HG03097 (cell line): ENCODE measurements around the gene WDR90.
"Not testable (repeated sequence)": the region's sequence is repeated elsewhere in the genome, so short reads cannot be mapped to it uniquely, and the experiment has no call there.

ENCODE experiments used
- ATAC-seq: cut with Tn5 transposase; IDR thresholded peaks from one replicate; pipeline ENCODE4 v1.9.1; 2021; ENCODE audit not compliant: unreplicated experiment, low FRiP score

Gene WDR90

DNA sequence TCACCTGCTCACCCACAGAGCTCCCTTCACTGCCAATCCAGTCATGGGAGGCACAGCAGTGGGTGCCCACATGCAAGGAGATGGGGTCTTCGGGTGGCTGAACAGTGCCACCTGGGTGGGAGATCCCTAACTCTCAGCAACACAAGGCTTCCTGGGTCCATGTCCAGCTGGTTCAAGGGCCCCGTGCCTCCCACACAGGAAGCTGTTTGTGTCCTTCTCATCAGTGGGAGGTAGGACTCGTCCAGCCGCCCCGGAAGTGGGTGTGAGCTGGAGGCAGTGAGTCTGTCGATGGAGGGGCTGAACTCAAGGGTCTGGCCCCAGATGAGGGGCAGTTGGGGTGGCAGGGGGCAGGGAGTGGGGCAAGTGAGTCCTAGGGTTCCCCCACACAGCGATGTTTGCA, 54.9 kb downstream of the WDR90 start:
- ATAC-seq: no peak

DNA sequence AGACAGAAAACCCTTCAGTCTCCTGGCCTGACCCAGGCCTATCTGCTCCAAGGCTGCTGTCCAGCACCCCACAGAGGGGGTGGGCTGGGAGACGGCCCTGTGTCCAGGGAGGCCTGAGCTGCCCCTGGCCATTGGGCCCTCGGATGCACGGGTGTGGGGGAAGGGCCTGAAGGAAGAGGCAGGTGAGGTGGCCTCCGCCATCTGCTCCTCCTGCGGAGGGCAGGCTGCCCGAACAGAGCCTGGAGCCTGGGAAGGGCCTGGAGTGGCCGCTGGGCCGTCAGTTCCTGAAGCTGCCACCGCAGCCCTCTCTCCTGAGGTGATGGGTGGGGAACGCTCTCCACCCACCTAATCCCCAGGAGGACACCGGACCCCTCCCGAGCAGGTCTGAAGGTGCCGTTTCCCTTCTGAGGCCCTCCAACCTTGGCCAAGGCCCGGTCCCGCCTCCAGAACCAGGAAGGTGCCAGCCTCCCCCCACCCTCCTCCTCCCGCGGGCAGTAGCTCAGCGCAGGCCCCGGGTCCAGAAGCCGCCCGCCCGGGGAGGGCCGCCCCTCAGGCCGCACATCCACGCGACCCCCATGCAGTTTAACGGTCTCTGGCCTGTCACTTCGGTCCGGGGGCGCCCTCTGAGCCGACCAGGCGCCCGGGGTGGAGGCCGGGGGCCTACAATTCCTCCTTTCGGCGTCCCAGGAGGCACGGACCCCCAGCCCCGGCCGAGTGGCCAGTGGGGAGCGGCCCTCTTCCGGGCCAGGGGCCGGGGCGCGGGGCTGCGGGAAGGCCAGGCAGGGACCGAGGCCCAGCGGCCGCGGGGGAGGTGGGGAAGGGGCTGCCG, 55.6 kb downstream of the WDR90 start:
- ATAC-seq: no peak

DNA sequence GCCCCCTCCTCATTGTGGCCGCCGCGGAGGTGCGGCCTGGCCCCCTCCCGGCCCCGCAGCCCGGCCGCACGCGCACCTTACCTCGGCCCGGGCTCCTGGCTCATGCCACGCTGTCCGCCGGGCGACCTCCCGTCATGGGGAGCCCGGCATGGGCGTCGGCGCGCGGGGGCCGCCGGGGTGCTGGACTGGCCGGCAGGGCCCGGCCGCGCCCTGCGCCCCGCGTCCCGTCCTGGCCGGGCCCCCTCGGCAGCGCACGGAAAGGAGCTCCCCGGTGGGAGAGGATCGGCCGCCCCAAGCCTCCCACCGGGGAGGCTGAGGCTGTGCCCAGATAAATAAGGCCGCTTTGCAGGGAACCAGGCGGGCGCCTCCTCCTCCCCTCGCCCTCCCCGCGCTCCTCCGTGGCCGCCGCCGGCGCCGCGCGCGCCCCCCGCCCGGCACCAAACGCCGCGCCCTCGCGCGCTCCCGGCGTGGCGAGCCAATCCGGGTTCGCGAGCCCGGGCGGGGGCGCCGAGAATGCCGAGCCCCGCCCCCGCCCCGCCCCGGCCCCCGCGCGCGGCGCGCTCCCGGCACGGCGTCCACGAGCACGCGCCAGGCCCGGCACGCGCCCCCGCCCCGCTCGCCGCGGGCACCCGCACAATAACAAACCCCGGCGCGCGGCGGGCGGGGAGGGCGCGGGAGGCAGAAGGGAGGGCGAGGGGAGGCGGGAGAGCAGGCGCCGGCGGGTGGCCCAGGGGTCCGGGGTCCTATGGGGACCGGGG, 56.4 kb downstream of the WDR90 start, which contains the start of gene FBXL16:
Gene FBXL16 (minus strand): TSS at position 371 of the 758 bp plus-strand sequence. CDS start 8,396 bp downstream, outside the sequence.
- ATAC-seq: no peak

DNA sequence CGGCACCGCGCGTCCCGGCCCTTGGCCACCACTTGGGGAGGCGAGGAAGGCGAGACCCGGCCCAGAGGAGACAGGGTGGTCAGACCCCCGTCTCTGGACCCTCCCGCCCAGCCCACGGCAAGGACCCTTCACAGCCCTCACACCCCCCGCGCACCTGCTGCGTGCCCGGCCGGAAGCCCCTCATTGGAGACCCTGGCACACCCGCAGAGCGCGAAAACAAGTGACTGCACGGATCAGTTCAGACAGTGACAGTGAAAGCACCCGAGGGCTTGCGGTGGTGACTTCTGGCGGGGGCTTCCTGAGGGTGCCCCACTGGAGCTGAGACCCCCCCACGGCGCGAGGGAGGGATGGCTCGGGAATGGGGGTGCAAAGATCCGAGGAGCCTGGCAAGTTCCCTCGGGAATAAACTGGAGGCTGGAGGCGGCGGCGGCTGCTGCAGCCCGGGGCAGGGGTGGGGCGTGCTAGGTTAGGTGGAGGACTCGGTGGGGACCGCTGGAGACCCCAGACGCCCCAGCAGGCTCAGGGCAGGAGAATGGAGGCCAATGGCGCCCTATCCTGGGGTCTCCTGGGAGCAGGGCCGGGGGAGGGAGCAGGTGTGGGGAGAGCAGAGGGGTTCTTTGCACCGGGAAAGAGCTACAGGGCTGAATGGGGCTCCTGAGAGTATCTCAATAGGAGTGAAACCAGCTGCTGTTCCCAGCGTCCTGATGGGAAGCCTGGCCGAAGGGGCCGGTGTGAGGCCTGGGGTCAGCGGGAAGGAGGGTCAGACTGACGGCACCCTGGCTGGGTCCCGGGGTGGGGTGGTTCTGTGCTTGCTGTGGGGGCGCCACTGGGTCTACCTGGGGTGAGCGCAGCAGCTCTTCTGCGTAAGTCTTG, 57.3 kb downstream of the WDR90 start:
- no peak for ATAC-seq

DNA sequence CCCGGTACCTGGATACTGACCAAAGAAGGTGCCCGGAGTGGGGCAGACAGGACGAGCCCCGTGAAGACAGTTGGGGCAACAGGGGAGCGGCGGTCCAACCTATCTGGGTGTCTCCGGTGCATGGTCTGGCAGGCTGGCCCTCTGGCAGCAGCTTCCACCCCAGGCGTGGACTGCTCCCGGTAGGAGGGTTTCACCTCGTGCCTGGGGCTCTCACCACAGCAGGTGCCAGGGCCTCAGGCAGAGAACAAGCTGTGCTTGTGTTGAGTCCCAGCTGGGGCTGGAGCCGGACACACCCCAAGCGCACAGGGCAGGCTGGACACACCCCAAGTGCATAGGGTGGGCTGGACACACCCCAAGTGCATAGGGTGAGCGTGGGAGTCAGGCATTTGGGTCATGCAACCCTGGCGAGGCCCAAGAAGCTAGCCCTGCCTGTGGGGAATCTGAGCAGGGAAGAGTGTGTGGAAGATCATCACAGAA, 57.9 kb downstream of the WDR90 start:
- no peak for ATAC-seq

DNA sequence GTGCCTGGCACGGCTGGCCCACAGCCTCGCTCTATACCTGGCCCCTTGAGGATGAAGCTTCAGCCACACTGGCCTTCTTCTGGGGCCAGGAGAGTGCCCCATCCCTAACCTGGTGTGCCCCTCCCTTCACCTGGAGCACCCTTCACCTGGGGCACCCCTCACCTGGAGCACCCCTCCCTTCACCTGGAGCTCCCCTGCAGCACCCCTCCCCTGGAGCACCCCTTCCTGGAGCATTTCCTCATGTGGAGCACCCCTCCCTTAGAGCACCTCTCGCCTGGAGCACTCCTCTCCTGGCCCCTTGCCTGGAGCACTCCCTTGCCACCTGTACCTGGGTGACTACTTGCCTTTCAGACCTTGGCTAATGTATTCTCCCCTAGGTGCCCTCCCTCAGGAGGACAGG, 58.9 kb downstream of the WDR90 start:
- ATAC-seq: no peak

DNA sequence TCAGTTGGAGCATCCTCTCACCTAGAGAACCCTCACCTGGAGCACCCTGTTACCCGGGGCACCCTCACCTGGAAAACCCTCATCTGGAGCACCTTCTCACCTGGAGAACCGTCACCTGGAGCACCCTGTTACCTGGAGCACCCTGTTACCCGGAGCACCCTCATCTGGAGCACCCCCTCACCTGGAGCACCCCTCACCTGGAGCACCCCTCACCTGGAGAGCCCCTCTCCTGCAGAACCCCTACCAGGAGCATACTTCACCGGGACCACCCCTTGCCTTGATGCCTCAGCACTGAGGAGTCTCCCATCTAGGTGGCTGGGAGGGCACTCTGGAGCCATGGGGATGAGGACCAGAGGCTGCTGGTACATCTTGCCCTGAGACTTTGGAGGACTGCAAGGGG, 59.8 kb downstream of the WDR90 start:
- no peak for ATAC-seq

DNA sequence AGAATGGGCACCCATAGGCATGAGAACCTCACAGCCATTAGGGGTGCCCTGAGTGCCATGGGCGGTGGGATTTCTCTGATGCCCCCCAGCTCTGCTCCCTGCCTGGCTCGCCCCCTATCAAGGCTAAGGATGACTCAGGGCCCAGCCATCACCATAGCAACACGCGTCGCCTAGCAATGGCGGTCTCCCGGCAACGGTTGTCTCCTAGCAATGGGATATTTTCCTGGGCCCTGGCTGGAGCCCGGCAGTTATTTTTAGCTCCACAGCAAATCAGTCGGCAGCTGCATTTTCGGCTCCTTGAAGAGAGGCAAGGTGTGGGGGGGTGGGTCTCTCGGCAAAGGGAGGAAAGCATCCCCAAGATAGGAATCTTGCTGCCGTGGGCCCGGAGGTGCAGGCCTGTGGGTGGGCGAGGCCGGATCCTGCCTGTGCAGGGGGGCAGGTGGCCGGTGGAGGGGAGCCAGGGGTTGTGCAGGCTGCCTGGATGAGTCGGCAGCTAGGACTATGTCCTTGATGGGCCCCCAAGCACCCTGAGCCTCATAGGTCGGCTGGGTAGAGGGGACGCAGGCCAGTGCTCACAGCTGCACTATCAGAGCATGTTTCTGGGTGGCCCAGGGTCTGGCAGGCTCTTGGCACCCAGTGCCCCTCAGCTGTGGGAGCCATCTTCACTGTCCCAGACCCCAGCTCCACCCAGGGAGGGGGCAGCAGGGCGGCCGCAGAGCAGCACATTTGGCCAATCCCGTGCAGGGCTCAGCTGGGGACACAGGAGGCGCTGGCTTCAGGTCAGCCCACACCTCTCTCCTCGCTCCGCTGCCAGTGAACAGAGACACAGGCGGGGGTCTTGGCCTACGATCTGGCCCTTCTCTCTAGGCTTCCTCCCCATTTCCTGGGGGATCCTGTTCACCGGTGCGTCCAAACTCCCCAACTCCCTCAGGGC, 60.7 kb downstream of the WDR90 start:
- no peak for ATAC-seq

DNA sequence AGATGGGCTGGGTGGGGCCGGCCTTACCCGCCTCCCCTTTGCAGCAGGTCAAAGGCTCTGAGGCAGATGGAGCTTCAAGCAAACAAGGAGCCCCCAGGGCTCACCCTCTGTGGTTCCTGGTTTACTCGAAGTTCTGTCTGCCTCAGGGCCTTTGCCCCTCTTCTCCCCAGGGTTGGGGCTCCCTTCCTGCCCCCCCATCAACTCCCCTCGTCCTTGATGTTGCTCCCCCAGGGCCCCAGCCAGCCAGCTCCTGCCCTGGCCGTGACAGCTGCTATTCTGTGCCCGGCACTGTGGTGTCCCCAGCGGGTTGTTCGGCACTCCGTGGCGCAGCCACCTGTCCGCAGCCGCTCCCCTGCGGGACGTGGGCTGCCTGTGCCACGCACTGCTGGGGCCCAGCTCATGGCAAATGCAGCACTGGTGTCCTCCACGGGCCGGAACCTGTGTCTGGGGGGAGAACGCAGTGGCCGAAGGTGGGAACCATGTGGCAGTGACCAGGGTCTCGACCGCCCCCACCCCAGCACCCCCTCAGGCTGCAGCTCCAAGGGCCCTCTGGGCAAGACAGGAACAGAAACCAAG, 61.4 kb downstream of the WDR90 start:
- no peak for ATAC-seq

DNA sequence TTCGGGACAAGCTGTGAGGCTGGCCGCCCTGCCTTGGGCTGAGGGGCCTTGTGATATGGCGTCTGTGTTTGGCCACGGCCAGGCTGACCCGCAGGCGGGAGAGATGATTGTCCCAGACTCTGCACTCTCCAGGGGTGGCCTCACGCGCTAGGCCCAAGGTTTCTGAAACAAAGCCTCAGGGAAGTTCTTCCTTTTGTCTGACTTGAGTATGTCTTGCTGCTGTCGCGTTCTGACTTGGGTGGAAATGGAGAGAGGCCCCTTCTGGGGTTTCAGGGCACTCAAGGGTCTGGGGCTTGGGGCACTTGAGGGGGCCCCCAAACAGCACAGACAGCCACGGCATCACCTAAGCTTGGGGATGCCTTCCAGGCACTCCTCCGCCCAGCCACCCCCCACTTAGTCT, 61.9 kb downstream of the WDR90 start:
- no peak for ATAC-seq

DNA sequence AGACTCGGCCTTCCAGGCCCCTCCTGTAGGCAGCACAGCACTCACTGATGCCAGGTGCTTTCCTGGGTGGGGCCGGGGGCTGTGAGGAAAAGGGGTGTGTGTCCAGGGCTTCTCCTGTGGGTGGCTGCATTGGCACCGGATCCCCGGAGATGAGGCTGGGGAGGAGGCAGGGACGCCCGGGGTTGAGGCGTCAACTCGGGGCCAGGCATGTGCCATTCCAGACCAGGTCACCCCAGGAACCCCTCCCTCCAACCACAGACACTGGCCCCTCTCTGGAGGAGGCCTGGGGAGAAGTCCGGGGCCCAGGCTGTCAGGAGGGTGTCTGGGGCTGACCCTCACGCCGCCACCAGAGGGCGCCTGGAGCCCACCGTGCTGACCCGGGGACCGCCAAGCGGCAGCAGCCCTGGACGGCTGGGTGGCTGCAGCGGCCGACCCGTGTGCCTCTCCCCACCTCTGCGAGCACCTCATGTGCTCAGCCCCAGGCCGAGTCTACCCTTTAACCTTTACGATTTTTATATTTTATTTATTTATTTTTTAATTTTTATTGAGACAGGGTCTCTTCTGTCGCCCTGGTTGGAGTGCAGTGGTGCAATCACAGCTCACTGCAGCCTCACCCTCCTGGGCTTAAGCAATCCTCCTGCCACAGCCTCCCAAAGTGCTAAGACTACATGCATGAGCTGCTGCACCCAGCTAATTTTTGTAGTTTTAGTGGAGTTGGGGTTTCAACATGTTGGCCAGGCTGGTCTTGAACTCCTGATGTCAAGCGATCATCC, 62.6 kb downstream of the WDR90 start:
- ATAC-seq: no peak

DNA sequence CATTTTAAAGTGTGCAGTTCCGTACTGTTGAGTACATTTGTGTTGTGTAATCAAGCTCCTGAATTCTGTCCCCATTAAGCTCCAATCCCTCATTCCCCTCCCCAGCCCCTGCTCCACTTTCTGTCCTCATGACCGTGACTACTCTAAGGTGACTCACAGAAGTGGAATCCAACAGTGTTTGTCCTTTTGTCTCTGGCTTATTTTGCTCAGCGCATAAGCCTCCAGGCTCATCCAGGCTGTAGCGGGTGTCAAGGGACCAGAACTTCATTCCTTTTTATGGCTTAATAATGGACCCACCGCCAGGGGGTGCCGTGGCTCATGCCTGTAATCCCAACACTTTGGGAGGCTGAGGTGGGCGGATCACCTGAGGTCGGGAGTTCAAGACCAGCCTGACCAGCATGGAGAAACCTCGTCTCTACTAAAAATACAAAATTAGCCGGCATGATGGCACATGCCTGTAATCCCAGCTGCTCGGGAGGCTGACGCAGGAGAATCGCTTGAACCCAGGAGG, 63.6 kb downstream of the WDR90 start:
- ATAC-seq: not testable (repeated sequence)

DNA sequence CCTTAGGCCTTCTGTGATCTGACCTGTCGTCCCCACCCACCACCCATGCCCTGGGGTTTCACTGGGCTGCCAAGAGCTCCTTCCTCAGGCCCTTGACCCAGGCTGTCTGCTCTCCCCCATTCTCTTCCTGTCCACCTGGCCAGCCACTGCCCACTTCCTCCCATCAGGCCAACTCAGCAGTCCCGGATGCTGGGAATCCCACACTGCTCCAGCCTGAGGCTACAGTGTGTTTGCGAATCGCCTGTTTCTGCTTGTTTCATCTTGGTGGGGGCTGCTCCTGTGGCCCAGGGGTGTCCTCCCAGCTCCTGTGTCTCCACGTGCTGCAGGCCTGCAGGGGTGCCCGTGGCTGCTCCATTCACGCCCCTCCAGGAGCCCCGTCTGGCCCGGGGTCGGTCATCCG, 64.9 kb downstream of the WDR90 start:
- ATAC-seq: no peak

DNA sequence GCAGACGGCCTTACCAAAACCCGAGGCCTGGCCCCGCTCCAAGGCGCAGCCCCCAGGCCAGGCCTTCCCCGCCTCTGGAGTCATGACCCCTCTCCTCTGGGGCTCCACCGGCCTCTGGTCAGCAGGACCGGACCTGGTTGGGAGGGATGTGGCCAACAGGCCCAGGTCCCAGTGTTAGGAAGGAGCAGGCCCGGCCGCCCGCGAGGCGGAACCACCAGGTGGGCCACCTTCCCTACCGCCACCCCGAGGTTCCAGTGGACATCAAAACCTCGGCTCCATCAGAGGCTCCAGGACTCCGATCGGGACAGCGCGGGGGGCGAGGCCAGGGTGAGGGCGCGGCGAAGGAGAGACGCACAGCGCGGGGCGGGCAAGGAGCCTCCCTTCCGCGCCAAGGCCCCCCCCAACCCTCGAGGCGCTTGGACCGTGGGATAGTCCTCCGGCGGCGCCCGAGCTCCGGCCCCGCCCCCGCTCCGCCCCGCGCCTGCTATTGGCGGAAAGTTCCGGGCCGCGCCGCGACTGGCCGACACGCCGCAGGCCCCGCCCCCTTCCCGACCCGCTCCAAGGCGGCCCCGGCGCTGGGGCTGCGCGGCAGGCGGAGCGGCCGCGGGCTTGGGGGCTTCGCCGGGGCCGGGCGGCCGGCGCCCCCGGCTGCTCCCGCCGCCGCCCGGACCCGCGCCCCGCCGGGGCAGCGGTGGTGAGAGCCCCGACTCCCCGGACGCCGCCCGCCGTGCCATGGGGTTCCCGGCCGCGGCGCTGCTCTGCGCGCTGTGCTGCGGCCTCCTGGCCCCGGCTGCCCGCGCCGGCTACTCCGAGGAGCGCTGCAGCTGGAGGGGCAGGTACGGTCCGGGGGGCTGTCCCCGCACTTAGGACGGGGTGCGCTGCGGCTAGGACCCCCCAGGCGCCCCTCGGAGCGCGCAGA, 65.7 kb downstream of the WDR90 start, which contains the start of gene METRN:
Gene METRN (plus strand): TSS at position 561 of the 919 bp plus-strand sequence. CDS start 172 bp downstream, at position 733.
- ATAC-seq: peak; percentile 47

DNA sequence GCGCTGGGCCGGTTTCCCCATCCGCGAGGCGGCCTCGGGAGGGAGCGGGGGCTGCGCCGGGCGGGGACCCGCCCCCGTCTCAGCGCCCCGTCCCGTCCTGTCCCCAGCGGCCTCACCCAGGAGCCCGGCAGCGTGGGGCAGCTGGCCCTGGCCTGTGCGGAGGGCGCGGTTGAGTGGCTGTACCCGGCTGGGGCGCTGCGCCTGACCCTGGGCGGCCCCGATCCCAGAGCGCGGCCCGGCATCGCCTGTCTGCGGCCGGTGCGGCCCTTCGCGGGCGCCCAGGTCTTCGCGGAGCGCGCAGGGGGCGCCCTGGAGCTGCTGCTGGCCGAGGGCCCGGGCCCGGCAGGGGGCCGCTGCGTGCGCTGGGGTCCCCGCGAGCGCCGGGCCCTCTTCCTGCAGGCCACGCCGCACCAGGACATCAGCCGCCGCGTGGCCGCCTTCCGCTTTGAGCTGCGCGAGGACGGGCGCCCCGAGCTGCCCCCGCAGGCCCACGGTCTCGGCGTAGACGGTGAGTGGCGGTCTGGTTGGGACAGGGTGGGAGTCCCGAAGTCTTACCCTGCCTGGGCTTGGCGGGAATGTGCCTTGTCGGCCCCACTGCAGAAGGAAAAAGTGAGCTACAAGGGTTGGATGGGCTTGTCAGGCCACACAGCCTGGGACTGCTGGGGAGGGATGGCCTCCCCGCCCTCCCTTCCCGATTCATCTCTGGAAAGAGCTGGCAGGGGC, 66.5 kb downstream of the WDR90 start:
- no peak for ATAC-seq

DNA sequence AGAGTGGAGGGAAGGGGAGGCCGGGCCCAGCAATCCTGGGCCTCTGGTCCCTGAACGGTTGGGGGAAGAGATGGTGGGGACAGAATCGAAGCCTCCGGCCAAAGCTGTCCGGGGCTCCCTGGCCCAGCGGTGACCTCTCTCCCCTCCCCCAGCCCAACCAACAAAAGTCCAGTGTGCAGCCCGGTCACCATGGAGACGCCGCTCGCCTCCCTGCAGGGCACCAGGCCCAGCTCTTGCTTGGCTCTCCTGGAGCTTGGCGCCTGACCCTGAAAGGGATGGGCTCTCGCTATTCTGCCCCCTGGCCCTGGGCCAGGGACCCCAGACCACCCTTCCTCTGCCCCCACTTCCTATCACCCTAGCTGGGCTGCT, 67.0 kb downstream of the WDR90 start:
- no peak for ATAC-seq
